NT2/D1 (cell line): ENCODE measurements around the gene PARP11.

Experiments used
- DNase-seq: peaks from one replicate; pipeline ENCODE4 v3.0.0-alpha.2; 2011; ENCODE audit warnings: low read depth, low spot score
- H3K27me3 ChIP-seq: 2 replicates; pipeline ENCODE4 v1.6.0; 2011; ENCODE audit warnings: mild to moderate bottlenecking; ENCODE audit not compliant: insufficient read length, insufficient read depth
- H3K36me3 ChIP-seq: 2 replicates; pipeline ENCODE4 v1.6.1; 2011; ENCODE audit warnings: mild to moderate bottlenecking, low read length, mixed read lengths; ENCODE audit not compliant: insufficient read depth, insufficient read length
- H3K4me1 ChIP-seq: 2 replicates; pipeline ENCODE4 v1.5.1; 2011; ENCODE audit not compliant: insufficient read depth, insufficient read length
- H3K4me3 ChIP-seq: 2 replicates; pipeline ENCODE4 v1.5.1; 2011; ENCODE audit warnings: low read depth; ENCODE audit not compliant: insufficient read length
- H3K9ac ChIP-seq: 2 replicates; pipeline ENCODE4 v1.6.0; 2011; ENCODE audit warnings: low read depth; ENCODE audit not compliant: insufficient read length
- H3K9me3 ChIP-seq: 2 replicates; pipeline ENCODE4 v1.5.1; 2011; ENCODE audit warnings: mild to moderate bottlenecking, low read length; ENCODE audit not compliant: insufficient read depth
- SUZ12 ChIP-seq: IDR thresholded peaks from 2 replicates; pipeline ENCODE4 v1.6.1; 2011; ENCODE audit not compliant: insufficient read length, insufficient read depth; ENCODE audit errors: extremely low read depth
- YY1 ChIP-seq: IDR thresholded peaks from 2 replicates; pipeline ENCODE4 v1.6.1; 2011; ENCODE audit not compliant: insufficient read length, insufficient read depth
- ZNF274 ChIP-seq: IDR thresholded peaks from 2 replicates; pipeline ENCODE4 v1.6.1; 2011; ENCODE audit warnings: mild to moderate bottlenecking, low read depth, low read length

The PARP11 gene

DNA sequence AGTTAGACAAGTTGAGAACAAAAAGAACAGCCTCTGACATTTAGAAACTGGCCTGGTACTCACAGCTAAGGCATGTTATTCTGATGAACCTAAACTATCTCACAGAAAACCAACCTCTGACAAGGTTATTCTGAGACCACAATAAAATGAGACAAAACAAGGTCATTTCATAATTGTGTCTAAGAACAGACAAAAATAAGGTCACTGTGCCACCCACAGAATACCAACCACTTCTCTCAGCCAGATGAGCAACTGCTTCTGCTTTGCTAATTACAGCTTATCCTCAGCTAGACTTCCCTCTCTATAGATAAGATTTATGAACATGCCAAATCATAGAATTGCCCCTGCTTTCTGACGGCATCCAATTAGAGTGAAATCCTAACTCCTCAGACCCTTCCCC is 68.1 kb downstream of the PARP11 start:
- H3K9me3 ChIP-seq, result no peaks in the 10 kb centered on the region
- no peak overlapping the region for H3K9ac ChIP-seq
- H3K36me3 ChIP-seq, result no peaks in the 10 kb centered on the region
- no peaks in the 10 kb centered on the region for H3K27me3 ChIP-seq
- no peak for TF ChIP-seq SUZ12
- TF ChIP-seq YY1, result no peak
- TF ChIP-seq ZNF274, result no peak
- H3K4me3 ChIP-seq, result no peak overlapping the region
- DNase-seq, result no peak
- H3K4me1 ChIP-seq, result no peaks in the 10 kb centered on the region

DNA sequence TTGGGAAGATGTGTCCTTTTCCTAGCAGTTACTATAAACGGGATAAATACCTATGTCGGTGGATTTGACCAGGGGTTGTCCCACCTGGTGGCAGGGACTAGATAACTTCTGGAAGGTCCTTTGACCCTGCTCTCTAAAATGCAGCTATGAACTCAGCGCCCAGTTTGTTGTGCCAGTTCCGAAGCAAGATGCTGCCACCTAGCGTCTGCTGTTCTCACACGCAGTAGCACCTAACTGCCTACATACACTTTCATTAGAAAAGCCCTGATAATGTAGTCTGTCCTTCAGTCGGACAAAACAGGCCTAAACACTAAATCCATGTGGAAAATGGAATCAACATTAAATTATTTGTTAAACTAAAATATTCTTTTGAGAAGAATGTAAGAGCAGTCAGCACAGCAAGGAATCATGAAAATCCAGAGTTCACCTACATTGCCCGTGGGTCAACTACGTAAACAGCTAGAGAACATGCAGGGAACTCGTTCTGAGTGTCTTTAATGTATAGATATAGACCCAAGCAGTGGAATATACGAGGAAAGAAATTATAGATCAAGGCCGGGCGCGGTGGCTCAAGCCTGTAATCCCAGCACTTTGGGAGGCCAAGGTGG is 69.2 kb downstream of the PARP11 start:
- Histone ChIP-seq H3K27me3 (no peaks in the 10 kb centered on the region), H3K9ac (no peak overlapping the region), H3K4me1 (no peaks in the 10 kb centered on the region), H3K4me3 (no peak overlapping the region), H3K36me3 (no peaks in the 10 kb centered on the region), H3K9me3 (no peaks in the 10 kb centered on the region)
- no peak for TF ChIP-seq SUZ12
- DNase-seq, result peak; percentile 98

DNA sequence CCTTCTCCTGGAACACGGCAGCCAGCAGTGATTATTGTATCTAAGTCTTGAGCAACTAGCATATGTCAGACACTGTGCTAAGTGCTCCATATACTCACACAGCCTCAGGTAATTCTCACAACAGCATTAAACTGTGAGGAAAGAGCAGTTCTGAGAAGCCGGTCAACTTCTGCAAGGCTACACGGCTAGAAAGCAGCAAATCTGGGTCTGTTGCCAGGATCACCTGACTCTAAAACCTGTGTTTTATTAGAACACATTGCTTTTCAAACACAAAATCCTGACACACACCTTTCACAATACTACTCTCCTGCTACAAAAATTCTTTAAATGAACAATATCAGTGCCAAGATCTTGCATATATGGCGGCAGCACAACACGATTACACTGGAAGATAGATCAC is 70.5 kb downstream of the PARP11 start:
- Histone ChIP-seq H3K9me3 (peaks cover 7% of the 10 kb centered on the region; the same call in 1 of the 2 replicates), H3K4me1 (no peaks in the 10 kb centered on the region), H3K36me3 (no peaks in the 10 kb centered on the region), H3K9ac (no peak overlapping the region), H3K27me3 (no peaks in the 10 kb centered on the region), H3K4me3 (no peak overlapping the region)
- no peak for TF ChIP-seq YY1
- no peak for TF ChIP-seq ZNF274
- TF ChIP-seq SUZ12, result no peak
- DNase-seq, result no peak

DNA sequence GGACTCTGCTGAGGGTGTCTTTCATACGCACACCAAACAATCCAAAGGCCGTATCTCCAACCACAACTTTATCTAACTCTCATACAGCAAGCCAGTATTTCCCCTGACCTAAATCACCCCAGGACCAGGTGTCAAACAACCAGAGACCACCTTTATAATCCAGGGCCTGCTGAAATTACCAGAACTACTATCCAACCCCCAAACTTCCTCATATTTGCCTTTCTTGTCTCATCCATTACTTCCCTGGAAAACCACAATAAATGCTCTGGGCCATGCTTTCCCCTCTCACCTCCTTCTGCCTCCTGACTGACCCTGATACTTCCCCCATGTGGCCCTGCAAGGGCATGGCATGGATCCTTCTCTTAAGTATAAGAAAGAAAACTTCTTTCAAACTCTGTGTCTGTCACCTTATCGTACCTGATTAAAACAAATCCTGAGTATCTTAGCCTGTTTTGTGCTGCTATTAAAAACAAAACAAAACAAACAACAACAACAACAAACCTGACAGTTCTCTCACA is 75.6 kb downstream of the PARP11 start:
- Histone ChIP-seq H3K4me3 (no peak overlapping the region), H3K27me3 (no peaks in the 10 kb centered on the region), H3K4me1 (no peaks in the 10 kb centered on the region), H3K36me3 (no peaks in the 10 kb centered on the region), H3K9me3 (peaks cover 10% of the 10 kb centered on the region; the same call in 1 of the 2 replicates), H3K9ac (no peak overlapping the region)
- no peak for DNase-seq
- TF ChIP-seq ZNF274, result no peak
- no peak for TF ChIP-seq YY1
- no peak for TF ChIP-seq SUZ12

DNA sequence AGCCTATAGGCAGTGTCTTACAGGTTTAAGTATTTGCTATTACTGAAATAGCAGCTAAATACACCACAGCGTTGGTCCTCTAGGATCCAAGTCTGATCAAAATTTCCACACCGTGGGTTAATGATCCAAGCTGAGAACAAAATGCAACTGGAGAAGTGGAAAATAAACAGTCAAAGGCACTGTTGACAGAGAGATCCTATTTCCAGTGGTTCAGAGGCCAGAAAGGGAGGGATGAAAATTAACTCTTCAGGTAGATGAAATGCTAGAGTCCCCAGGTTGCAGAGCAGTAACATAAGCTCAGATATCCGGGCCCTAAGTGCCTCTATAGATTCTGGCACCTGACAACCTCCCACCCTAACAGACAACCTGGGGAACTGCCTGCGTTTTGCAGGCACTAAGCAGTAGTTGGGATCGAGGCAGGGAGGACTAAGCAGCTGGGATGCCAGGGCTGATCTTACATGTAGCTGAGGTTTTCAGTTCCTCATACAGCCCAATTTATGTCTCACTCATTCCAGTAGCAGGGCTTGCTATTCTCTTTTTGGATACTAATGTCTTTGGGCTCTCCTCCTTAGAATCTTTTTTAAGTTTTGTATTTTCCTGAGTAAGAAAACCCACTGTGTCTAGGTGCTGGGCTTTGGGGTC is 77.6 kb downstream of the PARP11 start:
- Histone ChIP-seq H3K9ac (no peak overlapping the region), H3K36me3 (no peaks in the 10 kb centered on the region), H3K4me1 (no peaks in the 10 kb centered on the region), H3K27me3 (no peaks in the 10 kb centered on the region), H3K4me3 (no peak overlapping the region), H3K9me3 (peaks cover 10% of the 10 kb centered on the region; the same call in 1 of the 2 replicates)
- no peak for DNase-seq
- no peak for TF ChIP-seq YY1
- TF ChIP-seq ZNF274, result no peak
- no peak for TF ChIP-seq SUZ12

DNA sequence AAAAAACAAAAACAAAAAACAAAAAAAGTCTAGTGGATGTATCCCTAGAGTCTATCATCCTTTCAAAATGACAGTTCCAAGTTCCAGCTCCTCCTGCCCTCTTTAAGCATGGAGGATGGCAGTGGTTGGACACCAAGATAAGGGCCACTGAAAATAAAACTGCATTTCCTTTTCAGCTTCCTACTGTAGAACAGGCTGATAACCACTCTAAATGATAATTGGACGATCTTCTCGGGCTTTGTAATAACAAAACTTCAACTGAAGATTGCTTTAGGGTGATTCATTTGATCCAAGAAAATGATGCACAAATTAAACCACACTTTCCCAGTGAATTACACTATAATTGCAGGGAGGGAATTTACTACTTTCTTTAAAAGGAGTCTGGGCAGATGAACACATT is 78.1 kb downstream of the PARP11 start:
- TF ChIP-seq ZNF274, result no peak
- TF ChIP-seq YY1, result no peak
- no peak for TF ChIP-seq SUZ12
- DNase-seq, result no peak
- H3K4me3 ChIP-seq, result no peak overlapping the region
- no peaks in the 10 kb centered on the region for H3K36me3 ChIP-seq
- H3K27me3 ChIP-seq, result no peaks in the 10 kb centered on the region
- H3K9me3 ChIP-seq, result peaks cover 10% of the 10 kb centered on the region; the same call in 1 of the 2 replicates
- no peak overlapping the region for H3K9ac ChIP-seq
- H3K4me1 ChIP-seq, result no peaks in the 10 kb centered on the region

DNA sequence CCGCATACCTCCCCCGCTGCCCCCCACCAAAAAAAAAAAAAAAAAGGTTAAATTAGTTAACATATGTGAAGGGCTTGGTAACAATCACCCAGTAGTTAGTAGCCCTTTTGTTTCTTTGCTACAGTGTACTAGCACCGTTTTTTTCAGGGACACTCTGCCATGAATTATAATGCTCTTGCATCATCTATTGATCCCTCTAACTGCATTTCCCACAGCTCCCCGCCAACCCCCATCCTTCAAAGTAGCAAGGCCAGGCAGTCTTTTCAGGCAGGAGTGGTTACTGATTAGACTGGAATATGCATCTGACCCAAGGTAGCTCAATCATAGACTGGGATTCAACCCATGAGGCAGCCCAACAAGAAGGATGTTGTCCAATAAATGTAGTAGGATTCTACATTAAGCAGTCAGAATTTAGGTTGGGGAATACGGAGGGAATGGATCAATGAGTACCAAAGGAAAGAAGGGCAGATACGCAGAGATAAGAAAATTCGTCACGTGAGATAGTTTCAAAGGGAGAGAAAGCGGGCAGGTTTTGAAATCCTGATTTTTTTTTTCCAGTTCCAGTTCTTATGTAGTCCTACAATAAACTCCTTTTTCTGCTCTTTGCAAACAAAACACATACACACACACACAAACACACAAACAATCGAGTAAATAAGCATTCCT is 80.4 kb downstream of the PARP11 start:
- H3K4me1 ChIP-seq, result no peaks in the 10 kb centered on the region
- H3K27me3 ChIP-seq, result no peaks in the 10 kb centered on the region
- H3K36me3 ChIP-seq, result no peaks in the 10 kb centered on the region
- DNase-seq, result peak; percentile 94
- no peak overlapping the region for H3K9ac ChIP-seq
- 0 out of 2 replicates have a peak, but pooled peaks cover 3% of the 10 kb centered on the region for H3K9me3 ChIP-seq
- H3K4me3 ChIP-seq, result no peak overlapping the region
- TF ChIP-seq ZNF274, result no peak
- TF ChIP-seq YY1, result no peak
- TF ChIP-seq SUZ12, result no peak
